BLaER1 treated with 17β-estradiol and CSF1 and Interleukin-3, amounts not matched to agents 10 nM and 100 nM (cell line): Measurements from ENCODE around the gene TBKBP1.
A peak's percentile ranks its signal among the peaks of the same experiment; 100 is the strongest.

Experiments
- H3K27ac ChIP-seq, 11 experiments: shearing (Covaris generic); formaldehyde crosslinking; 2 replicates each; pipeline ENCODE4 v1.8.1; 2022
- H3K27me3 ChIP-seq, 11 experiments: shearing (Covaris generic); formaldehyde crosslinking; 2 replicates each; pipeline ENCODE4 v1.8.1; 2022
- H3K36me3 ChIP-seq, 11 experiments: shearing (Covaris generic); formaldehyde crosslinking; 2 replicates each; pipeline ENCODE4 v1.8.1; 2022
- H3K4me1 ChIP-seq, 10 experiments: shearing (Covaris generic); formaldehyde crosslinking; 2 replicates each; pipeline ENCODE4 v1.8.1; 2022
- H3K4me2 ChIP-seq, 11 experiments: shearing (Covaris generic); formaldehyde crosslinking; 2 replicates each; pipeline ENCODE4 v1.8.1; 2022
- H3K4me3 ChIP-seq, 10 experiments: shearing (Covaris generic); formaldehyde crosslinking; 2 replicates each; pipeline ENCODE4 v1.8.1; 2022
- H3K9ac ChIP-seq, 11 experiments: shearing (Covaris generic); formaldehyde crosslinking; 2 replicates each; pipeline ENCODE4 v1.8.1; 2022
- H3K9me3 ChIP-seq, 11 experiments: shearing (Covaris generic); formaldehyde crosslinking; replicated peaks in 1 of 11; 2 replicates each; pipeline ENCODE4 v1.8.1; 2022
- H4K20me1 ChIP-seq, 11 experiments: shearing (Covaris generic); formaldehyde crosslinking; 2 replicates each; pipeline ENCODE4 v1.8.1; 2022
- Cebpa-rat ChIP-seq, 11 experiments: shearing (Covaris generic); IDR thresholded peaks; 2 replicates each; pipeline ENCODE4 v1.8.1; 2022

The TBKBP1 gene

DNA sequence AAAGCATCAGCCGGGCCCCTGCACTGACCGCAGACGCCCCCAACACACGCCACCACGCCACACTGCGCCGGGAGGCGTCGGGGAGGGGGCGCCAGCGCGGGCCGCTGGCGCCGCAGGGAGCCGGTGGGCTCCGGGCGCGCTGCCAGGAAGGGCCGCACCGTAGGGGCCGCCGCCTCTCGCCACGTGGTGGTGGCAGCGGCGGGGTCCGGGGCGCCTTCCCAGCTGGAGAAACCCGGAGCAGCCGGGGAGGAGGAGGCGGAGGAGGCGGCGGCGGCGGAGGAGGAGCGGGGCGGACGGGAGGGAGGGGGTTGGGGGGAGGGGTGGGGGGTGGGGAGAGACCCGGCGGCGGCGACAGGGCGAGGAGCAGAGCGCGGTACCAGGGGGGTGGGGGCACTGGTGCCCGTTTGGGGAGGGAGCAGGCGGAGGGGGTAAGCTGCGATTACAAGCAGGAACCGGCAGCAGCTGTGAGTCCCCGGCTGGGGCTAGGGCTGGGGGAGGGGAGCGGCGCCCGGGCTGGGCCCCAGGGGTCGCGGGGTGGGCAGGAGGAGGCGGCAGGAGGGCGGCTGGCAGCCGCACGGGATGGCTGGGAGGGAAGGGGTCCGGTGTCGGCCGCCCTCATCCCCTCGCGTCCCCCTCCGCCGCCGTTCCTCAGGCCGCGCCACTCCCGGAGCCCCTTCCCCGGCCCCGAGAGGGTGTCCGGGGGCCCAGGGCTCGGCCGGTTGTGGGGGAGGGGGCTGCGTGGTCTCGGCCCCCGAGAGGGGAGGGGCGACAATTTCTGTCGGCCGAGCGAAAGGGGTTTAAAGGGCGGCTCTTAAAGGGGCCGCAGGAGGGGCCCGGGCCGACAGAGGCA, at the start of gene TBKBP1:
TBKBP1 (plus strand) TSS at position 431 of the 850 bp plus-strand sequence. CDS start 1,952 bp downstream, outside the sequence.
- Histone ChIP-seq H3K4me1 (peaks cover 66 to 80% (median 78%) of the 10 kb centered on the region in 10 experiments), H3K27me3 (no peaks in the 10 kb centered on the region), H3K4me2 (peak within 1 kb of the TSS; percentile 93 to 100 (median 98)), H3K27ac (peak within 1 kb of the TSS; percentile 86 to 96 (median 93)), H3K36me3 (peaks cover 0 to 17% (median 6%) of the 10 kb centered on the region in 11 experiments; a peak in 11 of 22 replicates), H3K9ac (peak within 1 kb of the TSS; percentile 88 to 97 (median 93)), H4K20me1 (peaks cover 8 to 36% (median 27%) of the 10 kb centered on the region in 11 experiments; a peak in 18 of 22 replicates), H3K9me3 (no peaks in the 10 kb centered on the region), H3K4me3 (peak within 1 kb of the TSS; percentile 65 to 89 (median 76))
- no peak for TF ChIP-seq Cebpa-rat (IDR thresholded peaks at IDR 0.05)

DNA sequence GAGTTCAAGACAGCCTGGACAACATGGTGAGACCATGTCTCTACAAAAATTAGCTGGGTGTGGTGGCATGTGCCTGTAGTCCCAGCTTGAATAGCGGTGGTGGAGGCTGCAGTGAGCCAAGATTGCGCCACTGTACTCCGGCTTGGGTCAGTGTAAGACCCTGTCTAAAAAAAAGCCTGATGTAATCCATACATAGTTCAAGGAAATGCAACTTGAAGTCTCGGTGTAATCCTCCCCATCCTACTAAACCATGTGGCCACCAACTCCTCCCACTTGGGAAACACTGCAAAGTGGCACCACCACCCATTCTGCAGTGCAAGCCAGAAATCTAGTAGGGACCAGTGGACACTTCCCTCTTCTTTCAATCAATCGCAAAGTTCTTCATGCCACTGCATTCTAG, 49.6 kb upstream of the TBKBP1 start:
- Histone ChIP-seq H3K9ac (no peak overlapping the region), H3K27ac (peak overlapping the region in 1 of 11 experiments; percentile 23; a peak in 1 of 22 replicates), H4K20me1 (no peaks in the 10 kb centered on the region), H3K4me3 (no peak overlapping the region), H3K36me3 (0 out of 22 replicates have a peak, but pooled peaks cover 0 to 5% (median 0%) of the 10 kb centered on the region in 11 experiments), H3K27me3 (no peaks in the 10 kb centered on the region), H3K4me2 (peak overlapping the region in 6 of 11 experiments; percentile 22 to 91 (median 64); a peak in 11 of 22 replicates), H3K9me3 (no peaks in the 10 kb centered on the region), H3K4me1 (peaks cover 27 to 85% (median 58%) of the 10 kb centered on the region in 10 experiments)
- no peak for TF ChIP-seq Cebpa-rat (IDR thresholded peaks at IDR 0.05)

GRCh38 chr17:47649153-47649971, 44.6 kb upstream of the TBKBP1 start, which contains the start of gene KPNB1:
KPNB1 (plus strand) TSS chr17:47649919; CDS start chr17:47650245, 326 bp downstream.
- peak within 1 kb of the TSS; percentile 88 to 98 (median 93) for H3K27ac ChIP-seq
- peaks cover 45 to 81% (median 65%) of the 10 kb centered on the region in 10 experiments for H3K4me1 ChIP-seq
- TF ChIP-seq Cebpa-rat (IDR thresholded peaks at IDR 0.05), result peak in 6 of 11 experiments; percentile 26 to 85 (median 48); a peak in 5 of 22 replicates
- H3K27me3 ChIP-seq, result no peaks in the 10 kb centered on the region
- H3K9ac ChIP-seq, result peak within 1 kb of the TSS; percentile 86 to 96 (median 91)
- peaks cover 31 to 38% (median 36%) of the 10 kb centered on the region in 11 experiments for H3K36me3 ChIP-seq
- peak within 1 kb of the TSS; percentile 79 to 99 (median 92) for H3K4me2 ChIP-seq
- peaks cover 29 to 38% (median 30%) of the 10 kb centered on the region in 11 experiments for H4K20me1 ChIP-seq
- no peaks in the 10 kb centered on the region for H3K9me3 ChIP-seq
- peak within 1 kb of the TSS; percentile 67 to 92 (median 78) for H3K4me3 ChIP-seq

GRCh38 chr17:47649972-47650524, 43.9 kb upstream of the TBKBP1 start:
- peak overlapping the region; percentile 54 to 98 (median 91); a peak in 20 of 22 replicates for H3K27ac ChIP-seq
- peak overlapping the region; percentile 73 to 96 (median 89) for H3K9ac ChIP-seq
- peak overlapping the region in 1 of 11 experiments; percentile 28; a peak in 2 of 22 replicates for H3K4me2 ChIP-seq
- peak overlapping the region; percentile 62 to 92 (median 78) for H3K4me3 ChIP-seq
- peaks cover 52 to 81% (median 69%) of the 10 kb centered on the region in 10 experiments for H3K4me1 ChIP-seq
- no peaks in the 10 kb centered on the region for H3K9me3 ChIP-seq
- H3K36me3 ChIP-seq, result peaks cover 38 to 44% (median 42%) of the 10 kb centered on the region in 11 experiments
- TF ChIP-seq Cebpa-rat (IDR thresholded peaks at IDR 0.05), result no peak
- peaks cover 36 to 45% (median 37%) of the 10 kb centered on the region in 11 experiments for H4K20me1 ChIP-seq
- H3K27me3 ChIP-seq, result no peaks in the 10 kb centered on the region

DNA sequence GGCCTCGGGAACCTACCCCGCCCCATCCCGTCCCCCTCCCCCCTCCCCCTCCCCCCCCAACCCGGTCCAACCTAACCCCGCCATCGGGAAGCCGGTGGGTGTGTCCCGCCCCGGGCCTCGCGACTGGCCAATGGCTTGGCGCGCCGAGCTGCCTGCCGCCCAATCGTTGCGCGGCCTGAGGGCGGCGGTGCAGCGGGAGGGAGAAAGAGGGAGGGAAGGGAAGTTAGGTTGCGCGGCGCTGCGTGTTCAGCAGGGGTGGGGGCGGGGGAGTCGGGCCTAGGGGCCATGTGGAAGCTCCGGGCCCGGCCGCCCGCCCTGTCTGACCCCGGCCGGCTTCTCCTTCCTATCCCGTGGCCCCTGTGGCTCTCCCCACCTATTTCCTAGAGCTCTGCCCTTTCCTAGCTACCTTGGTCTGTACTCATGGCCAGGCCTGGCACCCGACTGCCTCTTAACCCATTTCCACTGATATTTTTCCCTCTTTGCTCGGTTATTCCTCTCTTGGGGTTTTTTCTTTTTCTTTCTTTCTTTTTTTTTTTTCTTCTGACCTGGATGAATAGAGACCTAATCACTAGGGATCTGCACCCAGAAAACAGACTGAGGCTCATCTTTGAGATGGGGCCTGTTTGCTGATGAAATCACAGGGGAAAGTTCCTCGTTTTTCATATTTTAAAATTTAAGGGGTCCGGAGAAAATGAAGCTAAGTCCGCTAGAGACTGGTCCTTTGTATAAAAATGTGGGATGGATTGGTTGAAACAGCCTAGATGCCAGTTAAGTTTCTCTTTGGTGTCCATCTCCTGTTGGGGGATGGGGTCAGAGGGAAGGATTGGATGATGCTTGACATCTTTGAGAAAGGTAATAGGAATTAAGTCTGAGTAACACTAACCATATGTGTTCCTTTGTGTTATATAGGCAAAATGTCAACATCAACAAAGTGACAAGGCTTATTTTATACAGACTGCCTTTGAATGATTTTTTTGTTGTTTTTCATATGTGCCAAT, 43.1 kb upstream of the TBKBP1 start:
- peaks cover 53 to 81% (median 74%) of the 10 kb centered on the region in 10 experiments for H3K4me1 ChIP-seq
- H3K36me3 ChIP-seq, result peaks cover 46 to 52% (median 50%) of the 10 kb centered on the region in 11 experiments
- peak overlapping the region; percentile 79 to 96 (median 89) for H3K9ac ChIP-seq
- H3K27ac ChIP-seq, result peak overlapping the region; percentile 23 to 98 (median 92); a peak in 21 of 22 replicates
- H3K4me3 ChIP-seq, result peak overlapping the region; percentile 62 to 92 (median 78)
- H3K4me2 ChIP-seq, result peak overlapping the region; percentile 79 to 99 (median 90)
- H4K20me1 ChIP-seq, result peaks cover 43 to 52% (median 45%) of the 10 kb centered on the region in 11 experiments
- H3K27me3 ChIP-seq, result no peaks in the 10 kb centered on the region
- no peak for TF ChIP-seq Cebpa-rat (IDR thresholded peaks at IDR 0.05)
- H3K9me3 ChIP-seq, result no peaks in the 10 kb centered on the region

DNA sequence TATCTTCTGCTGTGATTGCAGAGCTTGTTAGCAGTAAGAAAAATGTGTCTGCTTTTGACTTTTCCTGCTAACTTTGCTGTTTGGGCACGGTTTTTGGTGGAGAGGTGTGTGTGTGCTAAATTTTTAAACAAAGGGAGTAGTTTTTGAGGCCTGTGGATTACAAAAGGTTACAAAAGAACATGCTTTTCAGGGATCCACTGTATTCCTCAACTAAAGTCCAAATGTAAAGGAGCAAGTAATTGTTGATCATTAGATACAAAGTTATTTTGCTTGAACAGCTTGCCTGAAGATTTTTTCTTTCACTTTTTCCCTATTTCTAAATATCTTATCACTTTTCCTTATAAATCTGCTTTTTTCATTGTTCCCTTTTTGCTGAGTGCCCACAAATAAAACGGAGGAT, 42.3 kb upstream of the TBKBP1 start:
- Histone ChIP-seq H4K20me1 (peaks cover 52 to 61% (median 54%) of the 10 kb centered on the region in 11 experiments), H3K9ac (peak overlapping the region; percentile 79 to 96 (median 89); a peak in 19 of 22 replicates), H3K4me2 (peak overlapping the region; percentile 79 to 99 (median 90)), H3K27me3 (no peaks in the 10 kb centered on the region), H3K4me3 (peak overlapping the region; percentile 62 to 92 (median 78); a peak in 18 of 20 replicates), H3K9me3 (no peaks in the 10 kb centered on the region), H3K4me1 (peaks cover 53 to 81% (median 77%) of the 10 kb centered on the region in 10 experiments), H3K36me3 (peaks cover 54 to 61% (median 59%) of the 10 kb centered on the region in 11 experiments), H3K27ac (peak overlapping the region in 4 of 11 experiments; percentile 81 to 92 (median 90); a peak in 5 of 22 replicates)
- TF ChIP-seq Cebpa-rat (IDR thresholded peaks at IDR 0.05), result no peak

GRCh38 chr17:47652570-47652969, 41.4 kb upstream of the TBKBP1 start:
- Histone ChIP-seq H3K4me1 (peaks cover 56 to 80% (median 76%) of the 10 kb centered on the region in 10 experiments), H3K9ac (peak overlapping the region in 9 of 11 experiments; percentile 1 to 96 (median 79); a peak in 10 of 22 replicates), H3K4me2 (peak overlapping the region; percentile 79 to 99 (median 90))

More at GRCh38 chr17:47652570-47652969, 41.4 kb upstream of the TBKBP1 start:
- no peak for TF ChIP-seq Cebpa-rat (IDR thresholded peaks at IDR 0.05)
- H4K20me1 ChIP-seq, result peaks cover 61 to 70% (median 63%) of the 10 kb centered on the region in 11 experiments
- H3K9me3 ChIP-seq, result no peaks in the 10 kb centered on the region
- no peak overlapping the region for H3K27ac ChIP-seq
- peaks cover 63 to 70% (median 68%) of the 10 kb centered on the region in 11 experiments for H3K36me3 ChIP-seq
- no peaks in the 10 kb centered on the region for H3K27me3 ChIP-seq
- peak overlapping the region in 8 of 10 experiments; percentile 71 to 92 (median 80); a peak in 12 of 20 replicates for H3K4me3 ChIP-seq
